Chondrocyte (in vitro differentiated cells): ENCODE results near the gene TBCA. TPM values are rescaled to one million over a fixed set of nuclear protein-coding genes. Genes with fewer than 3 reads are reported as not detected.

Experiments
- DNase-seq: peaks from one replicate; pipeline ENCODE4 v3.0.0; 2021; ENCODE audit warnings: mixed read lengths, low spot score
- H3K27ac Mint-ChIP-seq: one replicate; pipeline ENCODE4 v1.8.0; 2021; ENCODE audit warnings: mild to moderate bottlenecking, moderate library complexity, mixed read lengths; ENCODE audit not compliant: unreplicated experiment
- H3K27me3 Mint-ChIP-seq: 2 replicates; pipeline ENCODE4 v1.8.0; 2021; ENCODE audit warnings: low read depth, mixed read lengths
- H3K36me3 Mint-ChIP-seq: 2 replicates; pipeline ENCODE4 v1.8.0; 2021; ENCODE audit warnings: low read depth, mixed read lengths
- H3K4me1 Mint-ChIP-seq: 2 replicates; pipeline ENCODE4 v1.8.0; 2021; ENCODE audit warnings: low read depth, mild to moderate bottlenecking, mixed read lengths
- H3K4me3 Mint-ChIP-seq: one replicate; pipeline ENCODE4 v1.8.0; 2021; ENCODE audit warnings: mild to moderate bottlenecking, moderate library complexity, mixed read lengths; ENCODE audit not compliant: unreplicated experiment
- H3K9me3 Mint-ChIP-seq: 2 replicates; pipeline ENCODE4 v1.8.0; 2021; ENCODE audit warnings: low read depth, mixed read lengths
- total RNA-seq: library from RNA; stranded (reverse); gene quantifications from 3 replicates; pipeline ENCODE4 v1.2.1, GENCODE V29; 2021
- TF ChIP-seq, protein P1 (sequence below): fragments of 200-600 bp; sonication (generic); IDR thresholded peaks from 2 replicates; pipeline ENCODE4 v1.5.0; 2021; ENCODE audit warnings: antibody characterized with exemption, mild to moderate bottlenecking, moderate library complexity

The TBCA gene
- total RNA-seq, 1 donor from 2014 or later: 163 TPM

DNA sequence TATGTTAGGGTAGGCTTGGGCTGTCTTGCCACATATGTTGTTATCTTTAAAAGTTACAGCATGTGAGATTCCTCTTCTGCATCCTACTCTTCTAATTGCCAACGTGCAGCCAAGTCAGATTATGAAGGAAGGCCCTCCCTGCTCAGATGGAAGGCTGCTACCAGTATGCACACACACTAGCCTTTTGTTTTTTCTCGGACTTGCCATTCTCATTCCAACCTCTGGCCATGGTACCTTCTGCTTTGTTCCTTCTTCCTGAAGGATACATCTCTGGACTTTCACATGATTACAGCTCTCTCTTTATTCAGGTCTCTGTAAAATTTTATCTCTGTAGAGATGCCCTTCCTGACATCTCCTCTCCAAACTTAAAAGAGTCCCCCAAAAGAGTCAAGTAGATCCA is 124.8 kb downstream of the TBCA start:
- Mint-ChIP-seq H3K36me3 (peaks cover 2% of the 10 kb centered on the region), H3K27ac (no peak overlapping the region), H3K27me3 (peaks cover 86% of the 10 kb centered on the region), H3K9me3 (peaks cover 4% of the 10 kb centered on the region), H3K4me3 (no peak overlapping the region), H3K4me1 (no peaks in the 10 kb centered on the region)
- no peak for DNase-seq
- TF ChIP-seq, protein P1, sequence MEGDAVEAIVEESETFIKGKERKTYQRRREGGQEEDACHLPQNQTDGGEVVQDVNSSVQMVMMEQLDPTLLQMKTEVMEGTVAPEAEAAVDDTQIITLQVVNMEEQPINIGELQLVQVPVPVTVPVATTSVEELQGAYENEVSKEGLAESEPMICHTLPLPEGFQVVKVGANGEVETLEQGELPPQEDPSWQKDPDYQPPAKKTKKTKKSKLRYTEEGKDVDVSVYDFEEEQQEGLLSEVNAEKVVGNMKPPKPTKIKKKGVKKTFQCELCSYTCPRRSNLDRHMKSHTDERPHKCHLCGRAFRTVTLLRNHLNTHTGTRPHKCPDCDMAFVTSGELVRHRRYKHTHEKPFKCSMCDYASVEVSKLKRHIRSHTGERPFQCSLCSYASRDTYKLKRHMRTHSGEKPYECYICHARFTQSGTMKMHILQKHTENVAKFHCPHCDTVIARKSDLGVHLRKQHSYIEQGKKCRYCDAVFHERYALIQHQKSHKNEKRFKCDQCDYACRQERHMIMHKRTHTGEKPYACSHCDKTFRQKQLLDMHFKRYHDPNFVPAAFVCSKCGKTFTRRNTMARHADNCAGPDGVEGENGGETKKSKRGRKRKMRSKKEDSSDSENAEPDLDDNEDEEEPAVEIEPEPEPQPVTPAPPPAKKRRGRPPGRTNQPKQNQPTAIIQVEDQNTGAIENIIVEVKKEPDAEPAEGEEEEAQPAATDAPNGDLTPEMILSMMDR: no peak

DNA sequence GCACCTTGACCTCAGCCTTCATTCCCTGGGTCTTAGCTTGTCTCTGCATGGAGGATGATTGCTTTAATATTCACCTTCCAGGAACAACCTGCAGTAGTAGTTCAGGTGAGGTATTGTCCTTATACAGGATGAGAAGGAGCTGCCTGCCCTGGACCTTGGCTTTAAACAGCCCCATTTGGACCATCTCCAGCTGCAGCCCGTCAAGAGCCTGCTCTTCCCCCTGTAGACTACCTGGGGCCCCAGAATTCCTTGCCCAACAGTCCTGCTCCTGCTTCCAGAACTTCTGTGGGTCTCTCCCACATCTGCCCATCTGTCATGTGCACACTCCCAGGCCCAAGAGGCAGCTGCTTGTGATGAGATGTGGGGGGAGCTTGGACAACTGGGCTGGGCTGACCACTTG is 125.5 kb downstream of the TBCA start:
- peaks cover 4% of the 10 kb centered on the region for H3K9me3 Mint-ChIP-seq
- H3K27me3 Mint-ChIP-seq: peaks cover 86% of the 10 kb centered on the region
- peaks cover 2% of the 10 kb centered on the region for H3K36me3 Mint-ChIP-seq
- H3K27ac Mint-ChIP-seq: no peak overlapping the region
- no peak for DNase-seq
- TF ChIP-seq, protein P1: no peak
- no peaks in the 10 kb centered on the region for H3K4me1 Mint-ChIP-seq
- H3K4me3 Mint-ChIP-seq: no peak overlapping the region

DNA sequence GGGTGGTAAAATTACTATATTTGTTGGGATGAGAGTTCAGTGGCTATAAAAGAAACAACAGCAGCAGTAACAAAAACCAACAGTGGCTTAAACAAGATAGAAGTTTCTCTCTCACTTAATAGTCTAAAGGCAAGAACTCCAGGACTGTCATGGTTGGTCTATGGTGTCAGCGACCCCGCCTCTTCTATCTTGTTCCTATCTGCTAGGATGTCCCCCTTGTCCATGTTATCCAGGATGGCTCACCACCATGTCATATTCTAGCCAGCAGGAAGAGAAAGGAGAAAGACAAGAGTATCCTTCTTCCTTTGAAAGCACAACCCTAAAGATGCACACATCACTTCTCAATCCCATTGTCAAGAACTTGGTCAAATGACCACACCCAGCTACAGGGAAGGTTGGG is 126.4 kb downstream of the TBCA start:
- Mint-ChIP-seq H3K27ac (no peak overlapping the region), H3K27me3 (peaks cover 85% of the 10 kb centered on the region), H3K4me1 (peaks cover 5% of the 10 kb centered on the region), H3K4me3 (no peak overlapping the region), H3K9me3 (peaks cover 4% of the 10 kb centered on the region), H3K36me3 (peaks cover 2% of the 10 kb centered on the region)
- TF ChIP-seq, protein P1: no peak
- DNase-seq: no peak

DNA sequence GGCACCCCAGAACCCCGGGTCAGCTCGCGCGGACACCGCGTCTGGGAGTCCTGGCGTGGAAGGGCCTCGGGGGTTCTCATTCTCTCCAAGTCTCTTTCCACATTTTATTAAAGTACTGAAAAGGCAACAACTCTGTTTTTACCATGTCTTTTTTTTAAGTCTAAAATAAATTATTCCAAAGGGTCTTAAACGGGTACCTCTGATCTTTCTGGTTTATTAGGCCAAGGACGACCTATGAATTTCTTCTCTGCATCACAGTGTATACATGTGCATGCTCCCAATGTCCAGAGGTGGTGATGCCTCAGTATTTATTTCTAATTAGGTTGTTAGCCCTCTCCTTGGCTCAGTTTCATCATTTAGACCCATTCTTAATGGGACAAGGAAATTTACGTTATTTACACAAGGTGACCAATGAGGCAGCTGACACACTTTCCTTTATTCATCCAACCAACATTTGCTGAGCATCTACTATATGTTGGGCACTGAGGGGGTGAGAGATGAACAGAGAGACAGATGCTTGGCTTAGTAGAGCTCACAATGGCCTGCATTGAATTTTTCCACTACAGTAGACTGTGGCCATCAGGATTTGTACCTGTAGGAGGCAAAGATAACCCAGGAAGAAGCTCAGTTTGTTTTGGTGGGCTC is 130.0 kb downstream of the TBCA start:
- TF ChIP-seq, protein P1: no peak
- Mint-ChIP-seq H3K27me3 (peaks cover 90% of the 10 kb centered on the region), H3K9me3 (no peaks in the 10 kb centered on the region), H3K4me3 (no peak overlapping the region), H3K36me3 (peaks cover 4% of the 10 kb centered on the region), H3K4me1 (peaks cover 14% of the 10 kb centered on the region), H3K27ac (no peak overlapping the region)
- DNase-seq: no peak

DNA sequence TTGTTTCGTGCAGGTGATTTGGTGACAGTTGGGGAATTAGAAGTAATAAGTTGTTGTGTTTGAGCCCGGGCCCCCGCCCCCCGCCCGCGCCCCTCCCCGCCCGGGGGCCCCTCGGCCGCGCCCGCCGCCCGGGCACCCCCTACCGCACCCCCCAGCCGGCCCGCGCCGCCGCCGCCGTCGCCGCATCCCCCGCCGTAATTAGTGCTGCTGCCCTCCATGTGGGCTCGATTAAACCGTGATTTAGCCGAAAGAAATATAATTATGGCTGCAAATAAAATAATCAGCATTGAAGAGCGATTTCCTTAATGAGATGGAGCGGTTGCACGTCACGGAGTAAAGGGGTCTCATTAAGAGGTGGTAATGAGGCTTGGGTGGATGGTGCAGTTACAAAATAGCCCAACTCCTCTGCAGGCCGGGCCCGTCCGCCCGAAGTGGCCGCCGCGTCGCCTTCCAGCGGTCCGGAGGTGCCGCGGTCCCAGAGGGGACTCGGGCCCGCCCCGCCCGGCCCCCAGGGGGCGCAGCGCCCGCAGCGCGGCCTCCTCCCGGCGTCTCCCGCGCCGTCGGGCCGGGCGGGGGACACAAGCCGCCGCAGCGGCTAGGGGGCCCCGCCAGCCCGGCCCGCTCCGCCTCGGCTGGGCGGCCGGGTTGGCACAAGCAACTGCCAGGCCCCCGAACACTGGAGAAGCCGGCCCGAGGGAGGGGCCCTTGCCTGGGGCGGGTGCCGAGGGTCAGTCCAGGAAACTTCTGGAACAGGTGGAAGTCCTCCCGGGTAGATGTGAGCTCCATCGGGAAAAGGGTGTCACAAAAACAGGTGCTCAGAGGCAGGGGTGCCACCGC is 130.8 kb downstream of the TBCA start:
- peaks cover 20% of the 10 kb centered on the region for H3K4me1 Mint-ChIP-seq
- no peaks in the 10 kb centered on the region for H3K9me3 Mint-ChIP-seq
- H3K4me3 Mint-ChIP-seq: peak overlapping the region; percentile 33
- H3K36me3 Mint-ChIP-seq: peaks cover 6% of the 10 kb centered on the region
- no peak overlapping the region for H3K27ac Mint-ChIP-seq
- H3K27me3 Mint-ChIP-seq: peaks cover 91% of the 10 kb centered on the region
- TF ChIP-seq, protein P1: peak; percentile 75
- no peak for DNase-seq
